GM19455 (cell line): ENCODE results near the gene MED22.
A peak's percentile ranks its signal among the peaks of the same experiment; 100 is the strongest.

Experiments used
- ATAC-seq: cut with Tn5 transposase; IDR thresholded peaks from one replicate; pipeline ENCODE4 v1.9.1; 2021; ENCODE audit not compliant: unreplicated experiment

MED22 gene

GRCh38 chr9:133356391-133357091 is 8.6 kb upstream of the MED22 start, which contains the start of the genes SURF1 and SURF2:
Gene SURF1, minus strand, starts transcription at chr9:133356487. Its CDS starts 34 bp downstream, at chr9:133356453.
Gene SURF2, plus strand, starts transcription at chr9:133356550. Its CDS starts 43 bp downstream, at chr9:133356593.
- ATAC-seq = no peak

DNA sequence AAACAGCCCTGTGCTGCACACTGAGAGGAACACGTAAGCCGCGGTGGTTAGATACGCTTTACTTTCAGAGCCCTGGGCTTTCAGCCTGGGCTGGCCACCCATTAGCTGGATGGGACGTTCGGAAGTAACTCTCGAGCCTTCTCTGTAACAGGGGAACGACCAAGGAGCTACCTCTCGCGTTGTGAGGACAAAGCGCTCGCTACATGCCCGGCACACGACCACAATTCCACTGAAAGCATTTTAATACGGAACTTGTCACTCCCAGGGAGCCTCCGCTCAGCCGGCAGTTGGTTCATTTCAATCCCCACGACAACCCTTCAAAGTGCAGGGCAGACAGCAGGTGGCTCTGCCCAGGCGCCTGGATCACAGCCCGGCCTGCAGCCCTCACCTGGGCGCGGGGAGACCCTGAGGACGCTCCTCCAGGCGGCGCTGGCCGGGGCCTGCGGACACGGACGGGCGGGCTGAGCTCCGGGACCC is 8.0 kb upstream of the MED22 start:
- ATAC-seq = no peak

DNA sequence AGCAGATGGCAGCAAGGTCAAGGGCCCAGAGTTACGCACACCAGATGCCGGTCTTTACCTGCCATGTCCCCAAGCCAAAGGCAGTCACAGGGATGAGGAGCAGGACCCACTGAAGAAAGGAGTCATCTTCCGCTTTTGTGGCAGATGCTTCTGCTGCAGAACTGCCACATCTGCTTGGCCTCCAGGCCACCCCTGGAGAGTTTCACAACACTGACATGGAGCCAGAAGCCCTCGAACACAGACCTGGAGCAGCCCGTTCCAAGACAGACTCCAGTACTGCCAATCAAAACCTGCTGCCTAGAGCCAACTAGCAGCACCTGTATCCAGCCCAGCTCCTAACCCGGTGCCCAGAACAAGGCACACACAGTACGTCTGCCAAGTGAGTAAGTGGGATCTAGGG is 6.8 kb upstream of the MED22 start:
- no peak for ATAC-seq

GRCh38 chr9:133353548-133353947 is 5.6 kb upstream of the MED22 start:
- no peak for ATAC-seq

GRCh38 chr9:133352635-133353340 is 4.9 kb upstream of the MED22 start:
- no peak for ATAC-seq

DNA sequence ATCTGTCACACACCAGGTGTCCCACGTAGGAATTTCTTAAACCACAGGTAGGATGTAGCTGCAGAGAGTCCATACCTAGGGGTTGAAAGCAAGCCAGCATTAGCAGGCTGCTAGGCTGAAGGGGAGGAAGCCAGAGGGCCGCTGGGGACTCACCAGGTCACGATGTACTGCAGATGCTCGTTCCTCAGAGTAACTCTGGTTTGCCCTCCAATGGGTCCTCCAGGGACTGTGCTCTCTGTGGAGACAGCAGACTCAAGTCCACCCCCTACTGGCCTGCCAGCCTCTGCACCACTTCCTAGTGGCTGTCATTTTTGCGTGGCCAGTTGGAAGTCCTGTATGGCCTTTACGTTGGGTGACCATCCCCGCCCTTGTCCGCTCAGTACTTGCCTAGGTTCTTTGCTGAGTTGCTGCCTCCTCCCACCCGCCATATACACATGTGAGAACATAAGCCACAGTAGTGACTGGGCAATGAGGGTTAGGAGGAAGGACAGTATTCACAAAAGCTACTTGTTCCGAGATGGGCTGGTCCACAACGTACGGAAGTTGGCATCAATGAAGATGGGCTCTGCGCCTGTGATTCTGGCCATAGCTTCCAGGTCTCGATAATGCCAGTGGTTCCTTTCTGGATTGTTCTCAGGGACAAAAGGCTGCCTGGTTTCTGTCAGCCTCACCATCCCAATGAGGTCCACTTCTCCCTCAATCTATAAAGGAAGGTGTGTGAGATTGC is 4.1 kb upstream of the MED22 start:
- no peak for ATAC-seq

DNA sequence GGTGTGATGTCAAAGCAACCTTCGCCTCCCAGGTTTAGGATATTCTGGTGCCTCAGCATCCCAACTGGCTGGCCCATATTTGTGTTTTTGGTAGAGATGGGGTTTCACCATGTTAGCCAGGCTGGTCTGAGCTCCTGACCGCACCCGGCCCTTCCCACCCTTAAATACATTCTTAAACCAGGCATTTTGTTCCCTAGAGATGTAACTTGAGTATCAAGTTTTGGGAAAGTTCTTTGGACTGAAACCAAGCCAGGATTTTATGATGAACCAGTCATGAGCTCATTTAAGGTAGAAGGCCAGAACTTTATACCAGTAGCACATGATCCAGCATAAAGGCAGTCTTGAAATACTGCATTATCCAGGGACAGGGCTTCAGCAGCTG is 3.6 kb upstream of the MED22 start:
- ATAC-seq = no peak

GRCh38 chr9:133349965-133350616 is 2.2 kb upstream of the MED22 start:
- no peak for ATAC-seq

GRCh38 chr9:133348718-133349573 is 1.0 kb upstream of the MED22 start:
- ATAC-seq = no peak

GRCh38 chr9:133347515-133347984 is 381 bp downstream of the MED22 start:
- ATAC-seq = peak; percentile 36

DNA sequence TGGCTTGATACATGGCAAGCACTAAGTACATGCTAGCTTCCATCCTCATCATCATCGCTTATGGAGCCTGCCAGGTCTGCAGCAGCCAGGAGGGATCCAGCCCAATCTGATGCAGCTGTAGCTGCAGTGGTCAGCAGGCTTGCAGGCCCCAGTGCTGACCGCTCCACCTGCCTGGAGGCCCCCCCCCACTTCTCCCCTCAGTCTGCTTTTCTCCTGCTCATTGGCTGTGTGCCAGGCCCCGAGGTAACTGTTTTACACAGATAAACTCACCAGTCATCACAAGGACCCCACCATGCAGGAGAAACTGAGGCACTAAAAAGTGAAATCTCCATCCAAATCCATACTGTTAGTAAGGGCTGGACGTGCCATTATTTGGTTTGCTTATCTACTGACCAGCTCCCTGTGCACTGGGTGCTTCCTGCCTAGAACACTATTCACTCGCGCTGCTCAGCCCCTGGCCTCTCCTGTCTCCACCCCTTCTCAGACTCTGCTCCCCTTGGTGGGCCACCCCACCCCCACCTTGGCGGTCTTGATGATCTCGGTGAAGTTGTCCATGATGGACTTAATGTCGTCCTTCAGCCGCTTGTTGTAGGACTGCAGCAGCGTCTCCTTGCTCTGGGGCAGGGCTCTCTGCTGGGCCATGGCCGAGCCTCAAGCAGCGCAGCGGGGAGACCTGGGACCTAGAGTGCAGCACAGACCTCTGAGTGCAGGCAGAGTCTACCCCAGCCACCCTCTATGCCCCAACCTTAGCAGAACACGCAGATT is 1.7 kb downstream of the MED22 start:
- no peak for ATAC-seq

- ATAC-seq = no peak
Measured at GRCh38 chr9:133345596-133345995, 2.3 kb downstream of the MED22 start.

DNA sequence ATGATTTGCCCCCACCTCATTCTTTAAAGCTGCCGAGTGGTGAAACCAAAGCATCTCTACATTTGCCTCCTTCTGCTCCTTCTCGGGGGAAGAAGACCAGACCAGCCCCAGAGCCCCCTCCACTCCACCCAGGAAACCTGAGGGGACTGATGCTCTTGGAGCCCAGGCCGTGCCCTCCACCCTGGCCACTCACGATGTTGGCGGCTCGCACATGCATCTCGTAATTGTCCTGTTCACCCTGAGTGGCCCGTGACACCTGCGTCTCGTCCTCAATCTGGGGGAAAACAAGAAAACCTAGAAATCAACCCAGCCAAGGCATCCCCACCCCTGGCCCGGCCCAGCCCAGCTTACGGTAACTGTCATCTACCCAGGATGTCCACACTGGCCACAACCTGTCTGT is 3.0 kb downstream of the MED22 start:
- no peak for ATAC-seq

DNA sequence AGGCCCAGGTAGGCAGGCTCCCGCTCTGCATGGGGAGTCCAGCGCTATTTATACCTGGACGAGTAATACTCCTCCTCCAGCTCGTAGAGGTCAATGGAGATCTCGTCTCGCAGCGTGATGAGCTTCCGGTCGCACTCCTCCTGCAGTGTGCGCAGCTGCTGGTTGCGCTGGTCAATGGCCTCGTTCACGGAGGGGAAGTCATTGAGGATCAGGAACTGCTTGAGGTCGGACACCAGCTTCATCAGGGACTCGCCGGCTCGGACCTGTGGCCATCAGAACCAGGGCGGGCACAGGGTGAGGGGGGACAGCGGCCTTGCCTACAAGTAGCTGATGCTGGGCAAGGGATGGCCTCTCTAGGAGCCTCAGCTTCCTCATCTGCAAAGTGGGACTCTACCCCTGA is 3.9 kb downstream of the MED22 start:
- ATAC-seq = no peak

- ATAC-seq = no peak
Measured at GRCh38 chr9:133342570-133342969, 5.4 kb downstream of the MED22 start.

DNA sequence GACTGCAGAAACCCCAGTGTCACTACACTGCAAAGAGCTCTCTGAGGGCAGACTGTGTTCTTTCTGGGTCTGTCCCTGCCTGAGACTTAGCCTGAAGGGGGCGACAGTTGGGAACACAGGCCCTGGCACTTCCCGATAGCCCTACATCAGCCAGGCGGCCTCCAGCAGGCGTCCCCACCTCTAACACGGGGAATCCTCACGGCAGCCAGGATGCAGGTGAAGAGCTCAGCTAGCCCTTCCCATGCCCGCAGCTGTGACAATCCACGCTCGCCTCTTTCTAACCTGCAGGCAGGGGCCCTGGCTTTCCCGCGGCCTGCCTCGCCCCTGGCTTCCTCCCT is 5.9 kb downstream of the MED22 start:
- ATAC-seq = no peak

DNA sequence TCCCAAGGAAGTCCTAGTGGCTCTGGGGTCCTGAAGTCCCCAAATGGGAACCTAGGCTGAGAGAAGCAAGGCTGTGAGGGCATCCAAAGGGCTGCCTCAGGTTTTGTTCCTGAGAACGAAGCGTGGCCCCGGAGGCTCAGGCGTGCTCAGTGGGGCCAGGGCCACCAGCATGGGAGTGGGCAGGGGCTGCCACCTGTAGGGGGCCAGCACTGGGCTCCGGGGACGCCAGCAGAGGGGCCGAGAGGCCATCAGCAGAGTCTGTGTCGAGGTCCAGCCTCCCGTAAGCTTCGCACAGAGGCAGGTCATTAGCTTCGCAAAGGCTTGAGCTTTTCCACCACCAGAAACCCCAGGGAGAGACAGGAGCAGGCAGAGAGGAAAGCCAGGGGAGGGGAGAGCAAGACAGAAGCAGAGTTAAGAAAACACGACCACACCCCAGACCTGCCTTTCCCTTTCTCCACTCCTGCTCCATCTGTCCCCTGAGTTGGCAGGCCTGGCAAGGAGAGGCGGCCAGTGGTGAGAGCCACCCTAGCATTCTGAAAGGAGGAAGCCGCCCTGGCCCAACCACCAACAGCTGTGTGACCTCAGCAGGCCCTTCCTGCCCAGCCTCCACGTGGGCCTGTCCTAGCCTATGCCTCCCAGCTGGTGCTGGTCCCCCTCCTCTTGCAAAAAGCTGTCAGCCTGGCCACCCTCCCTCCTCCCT is 6.4 kb downstream of the MED22 start:
- no peak for ATAC-seq

DNA sequence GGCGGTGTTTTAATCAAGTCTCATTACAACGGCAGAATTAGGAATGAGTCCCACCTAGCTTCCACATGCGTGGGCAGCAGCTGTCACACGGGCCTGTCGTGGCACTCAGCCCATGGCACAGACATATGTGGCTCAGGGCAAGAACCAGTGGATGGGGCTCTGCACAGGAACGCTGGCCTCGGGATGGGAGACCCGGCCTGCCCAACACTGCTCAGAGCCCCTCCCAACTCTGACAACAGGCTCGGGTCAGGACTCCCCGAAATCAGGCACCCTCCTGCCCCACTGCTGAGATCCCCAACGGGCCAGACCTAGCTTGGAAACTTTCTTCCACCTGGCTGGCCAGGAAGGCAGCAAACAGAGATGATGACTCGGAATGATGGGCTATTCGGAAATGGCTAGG is 7.0 kb downstream of the MED22 start:
- no peak for ATAC-seq

- no peak for ATAC-seq
Measured at GRCh38 chr9:133340256-133340655, 7.7 kb downstream of the MED22 start.
